Stimulated activated CD4-positive, alpha-beta T cell treated with anti-CD3 and anti-CD28 coated beads, Interleukin-1b, Interleukin-23, amount 100 ng/mL, for 24 hours (primary cell): ENCODE data around the gene LRRN4CL.

ENCODE experiments used
- DNase-seq, 4 experiments: peaks; one replicate each; pipeline ENCODE4 v3.0.0-alpha.2; 2020; ENCODE audit warnings: low read depth in 4 of 4, low spot score in 1 of 4

LRRN4CL gene

DNA sequence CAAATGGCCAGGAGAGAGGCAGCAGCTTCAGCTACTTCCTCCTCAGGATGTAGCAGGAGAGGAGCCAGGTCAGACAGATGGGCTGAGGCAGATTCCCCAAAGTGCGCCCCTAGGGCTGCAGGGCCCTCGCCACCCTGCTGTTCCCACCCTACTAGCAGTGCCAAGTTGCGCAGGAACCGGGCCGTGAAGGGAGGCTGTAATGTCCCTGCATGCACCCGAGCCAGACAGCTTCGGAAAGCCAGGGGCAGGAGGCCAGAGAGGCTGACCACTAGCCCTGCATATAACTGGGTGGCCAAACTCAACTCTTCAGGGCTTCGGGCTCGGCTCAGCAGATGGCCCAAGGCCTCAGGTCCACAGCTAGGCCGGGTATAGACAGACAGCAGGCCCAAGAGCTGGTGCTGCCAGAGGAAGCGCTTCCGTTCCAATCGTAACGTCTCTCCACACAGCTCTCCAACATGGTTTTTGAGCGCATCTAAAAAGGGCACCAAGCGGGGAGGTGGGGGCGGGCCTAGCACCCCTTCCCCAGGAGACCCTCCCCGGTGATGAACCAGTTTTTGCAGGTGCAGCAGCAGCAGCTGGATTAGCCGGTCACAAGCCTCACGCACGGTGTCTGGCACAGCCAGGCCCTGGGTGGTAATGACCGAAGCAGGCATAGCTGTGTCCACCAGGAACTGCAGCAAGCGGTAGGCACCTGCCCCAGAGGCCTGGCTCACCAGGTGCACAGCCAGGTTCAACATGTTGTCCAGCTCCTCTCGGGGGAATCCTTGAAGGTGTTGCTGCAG, 41.0 kb downstream of the LRRN4CL start:
- DNase-seq = no peak

DNA sequence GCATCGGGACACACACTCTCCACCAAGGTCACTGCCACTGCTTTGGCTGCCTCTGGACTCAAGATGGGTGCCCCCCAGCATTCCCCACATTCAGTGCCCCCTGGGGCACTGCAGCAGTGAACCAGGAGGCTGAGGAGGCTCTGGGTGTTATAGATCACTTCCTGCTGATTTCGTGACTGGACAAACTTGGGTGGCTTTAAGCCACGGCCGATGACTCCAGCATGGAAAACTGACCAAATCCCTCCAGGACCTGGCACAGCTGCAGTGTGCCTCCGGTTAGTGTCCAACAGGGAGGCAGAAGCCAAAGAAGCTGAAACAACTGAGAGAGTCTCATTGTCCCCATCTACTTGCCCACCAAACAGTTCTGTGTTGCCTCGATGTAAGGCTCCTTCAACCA, 41.7 kb downstream of the LRRN4CL start:
- no peak for DNase-seq

GRCh38 chr11:62646825-62647608, 42.3 kb downstream of the LRRN4CL start:
- no peak for DNase-seq

- peak; percentile 99 to 100 (median 99) for DNase-seq
These were observed 43.1 kb downstream of the LRRN4CL start, which contains the start of gene GANAB for GRCh38 chr11:62645946-62646824. TSS of gene GANAB (minus strand) at chr11:62646613. CDS start at chr11:62646599, 14 bp downstream.

DNA sequence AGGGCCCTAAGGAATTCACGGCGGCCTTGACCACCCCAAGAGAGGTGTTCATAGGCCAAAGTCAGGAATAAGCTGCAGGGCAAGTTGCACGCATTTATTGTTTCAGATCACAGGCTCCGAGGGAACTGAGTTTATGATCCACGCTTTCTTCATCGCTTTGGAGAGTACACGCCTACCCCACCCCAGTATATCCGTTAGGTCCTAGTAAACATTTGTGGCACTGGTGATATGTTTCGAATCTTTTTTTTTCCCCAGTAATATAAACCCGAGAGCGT, 43.7 kb downstream of the LRRN4CL start:
- no peak for DNase-seq

DNA sequence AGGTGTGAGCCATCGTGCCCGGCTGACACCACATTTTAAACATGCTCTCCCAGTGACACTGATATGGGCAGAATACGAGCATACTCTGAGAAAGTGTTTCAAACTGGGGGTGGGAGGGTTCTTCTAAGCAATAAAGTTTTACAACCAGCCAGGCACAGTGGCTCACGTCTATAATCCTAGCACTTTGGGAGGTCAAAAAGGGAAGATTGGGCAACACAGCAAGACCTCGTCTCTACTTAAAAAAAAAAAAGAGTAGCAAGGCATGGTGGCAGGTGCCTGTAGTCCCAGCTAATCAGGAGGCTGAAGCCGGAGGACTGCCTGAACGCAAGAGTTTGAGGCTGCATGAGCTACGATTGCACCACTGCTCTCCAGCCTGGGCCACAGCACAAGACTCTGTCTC, 45.1 kb downstream of the LRRN4CL start:
- no peak for DNase-seq
